GM18870 (cell line): ENCODE results near the gene MEA1.
A peak's percentile ranks its signal among the peaks of the same experiment; 100 is the strongest.
"Not testable (repeated sequence)": the region's sequence is repeated elsewhere in the genome, so short reads cannot be mapped to it uniquely, and the experiment has no call there.

Experiments used
- ATAC-seq: cut with Tn5 transposase; IDR thresholded peaks from one replicate; pipeline ENCODE4 v1.9.1; 2021; ENCODE audit warnings: moderate library complexity; ENCODE audit not compliant: unreplicated experiment

MEA1 gene

DNA sequence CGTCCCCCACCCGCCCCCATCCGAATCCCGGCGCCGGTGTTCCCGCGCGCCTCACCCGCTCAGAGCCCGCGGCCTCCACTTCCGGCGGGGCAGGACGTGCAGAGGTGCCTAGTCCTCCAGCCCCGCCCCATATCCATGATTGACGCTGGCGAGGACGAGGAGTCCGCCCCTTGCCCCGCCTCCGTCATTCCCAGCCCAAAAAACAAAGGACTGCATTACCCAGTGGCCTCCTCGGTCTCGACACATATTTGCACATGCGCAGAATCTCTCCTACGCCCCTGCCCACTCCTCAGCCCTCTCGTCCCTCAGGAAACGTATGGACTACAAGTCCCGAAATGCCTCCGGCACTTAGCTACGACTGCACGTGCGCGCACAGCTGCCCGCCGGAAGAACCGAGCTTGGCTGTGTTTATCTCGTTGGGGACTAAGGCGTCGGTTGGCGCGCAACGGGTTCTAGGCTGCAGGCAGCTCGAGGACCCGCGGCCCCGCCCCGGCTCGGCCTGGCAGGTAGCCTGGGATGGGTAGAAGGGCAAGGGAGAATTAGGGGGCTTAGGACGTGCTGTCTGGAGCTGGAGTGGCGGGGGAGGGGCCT lies at the start of gene MEA1, which contains the start of gene KLHDC3:
Gene MEA1 (minus strand): TSS at position 104 of the 591 bp plus-strand sequence. CDS start 133 bp downstream, outside the sequence.
Gene KLHDC3 (plus strand): TSS at position 407 of the 591 bp plus-strand sequence. CDS start 2,944 bp downstream, outside the sequence.
- ATAC-seq, result peak; percentile 95

DNA sequence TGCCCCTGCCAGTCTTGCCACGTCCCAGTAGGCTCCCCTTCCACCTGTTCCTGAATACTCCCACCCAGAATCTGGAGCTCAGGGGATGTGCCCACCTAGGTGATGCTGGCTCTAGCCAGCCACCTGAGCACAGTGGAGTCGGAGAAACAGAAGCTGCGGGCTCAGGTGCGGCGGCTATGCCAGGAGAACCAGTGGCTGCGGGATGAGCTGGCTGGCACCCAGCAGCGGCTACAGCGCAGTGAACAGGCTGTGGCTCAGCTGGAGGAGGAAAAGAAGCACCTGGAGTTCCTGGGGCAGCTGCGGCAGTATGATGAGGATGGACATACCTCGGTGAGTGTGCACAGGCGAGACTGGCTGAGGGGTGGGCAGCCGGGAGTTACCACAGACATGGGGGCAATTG lies 49.1 kb upstream of the MEA1 start:
- no peak for ATAC-seq

DNA sequence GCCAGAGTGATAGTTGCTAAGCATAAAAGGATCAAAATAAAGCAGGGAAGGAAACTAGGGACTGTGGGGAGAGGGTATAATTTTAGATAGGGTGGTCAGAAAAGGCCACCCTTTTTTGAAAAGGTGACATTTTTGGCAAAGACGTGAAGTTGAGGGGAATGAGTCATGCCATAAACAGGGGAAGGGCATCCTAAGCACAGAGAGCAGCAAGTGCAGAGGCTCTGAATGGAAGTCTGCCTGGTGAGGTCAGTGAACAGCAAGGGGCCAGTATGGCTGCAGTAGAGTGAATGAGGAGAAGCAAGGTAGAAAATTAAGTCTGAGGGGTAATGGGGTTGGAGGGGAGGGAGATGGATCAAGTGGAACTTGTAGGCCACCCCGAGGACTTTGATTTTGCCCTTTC lies 48.1 kb upstream of the MEA1 start:
- no peak for ATAC-seq

DNA sequence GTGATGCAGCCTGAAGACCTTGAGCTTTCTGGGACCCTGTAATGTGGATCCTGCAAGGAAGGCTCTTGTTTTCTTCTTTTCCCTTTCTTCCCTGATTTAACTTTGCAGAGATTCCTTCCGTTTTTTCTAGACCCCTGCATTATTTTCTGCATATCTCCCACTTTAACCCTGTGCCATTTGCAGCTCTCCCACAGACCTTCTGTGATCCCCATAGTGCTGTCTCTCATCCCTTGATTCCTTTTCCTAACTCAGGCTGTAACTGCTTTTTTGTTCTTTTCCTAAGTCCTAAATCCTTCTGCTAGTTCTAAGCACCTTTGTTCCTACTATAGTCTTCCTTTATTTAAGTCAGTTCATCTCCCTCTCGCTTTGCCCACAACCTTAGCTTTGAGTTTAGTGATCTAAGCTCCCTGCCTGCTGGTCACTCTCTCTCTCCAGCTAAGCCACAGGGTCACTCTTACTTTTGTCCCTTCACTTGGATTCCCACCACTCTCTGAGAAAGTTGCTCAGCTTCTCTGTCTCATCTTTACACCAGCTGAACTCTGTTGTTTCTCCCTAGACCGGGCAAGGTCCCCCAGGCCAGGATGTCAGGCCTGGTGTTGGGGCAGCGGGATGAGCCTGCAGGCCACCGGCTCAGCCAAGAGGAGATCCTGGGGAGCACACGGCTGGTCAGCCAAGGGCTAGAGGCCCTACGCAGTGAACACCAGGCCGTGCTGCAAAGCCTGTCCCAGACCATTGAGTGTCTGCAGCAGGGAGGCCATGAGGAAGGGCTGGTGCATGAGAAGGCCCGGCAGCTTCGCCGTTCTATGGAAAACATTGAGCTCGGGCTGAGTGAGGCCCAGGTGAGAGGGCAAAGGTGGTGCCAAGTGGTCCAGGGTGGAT lies 47.2 kb upstream of the MEA1 start:
- ATAC-seq, result no peak

DNA sequence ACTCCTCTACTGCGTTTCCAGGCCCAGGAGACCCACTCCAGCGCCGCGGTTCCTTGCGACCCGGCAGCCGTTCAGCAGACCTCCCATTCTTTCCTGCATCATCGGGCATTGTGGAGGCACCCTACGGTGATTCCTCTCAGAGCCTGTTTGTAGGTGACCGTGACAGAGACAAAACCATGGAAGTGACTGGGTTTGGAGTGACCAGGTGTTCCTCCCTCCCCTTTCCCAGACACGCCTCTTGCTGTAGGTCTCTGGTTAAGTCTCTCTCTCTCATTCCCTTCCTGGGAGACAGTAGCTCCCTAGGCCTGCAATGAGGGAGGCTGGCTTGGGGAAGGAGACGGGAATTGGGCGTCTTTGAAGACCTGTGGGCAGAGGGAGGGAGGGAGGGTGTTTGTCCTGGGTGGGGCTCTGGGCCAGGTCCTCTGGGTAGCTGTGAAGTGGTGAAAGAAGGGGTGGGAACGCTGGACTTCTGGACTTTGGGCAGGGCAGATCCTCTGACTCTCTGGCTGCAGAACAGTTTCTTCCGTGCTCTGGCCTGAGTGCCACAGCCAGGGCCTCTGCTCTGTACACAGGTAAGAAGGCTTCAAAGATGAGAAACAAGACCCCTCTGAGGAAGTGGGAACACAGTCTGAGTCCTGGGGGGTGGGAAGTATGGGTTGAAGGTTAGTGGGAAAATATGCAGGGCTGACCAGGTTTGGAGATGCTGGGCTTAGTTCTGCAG lies 46.4 kb upstream of the MEA1 start:
- no peak for ATAC-seq

DNA sequence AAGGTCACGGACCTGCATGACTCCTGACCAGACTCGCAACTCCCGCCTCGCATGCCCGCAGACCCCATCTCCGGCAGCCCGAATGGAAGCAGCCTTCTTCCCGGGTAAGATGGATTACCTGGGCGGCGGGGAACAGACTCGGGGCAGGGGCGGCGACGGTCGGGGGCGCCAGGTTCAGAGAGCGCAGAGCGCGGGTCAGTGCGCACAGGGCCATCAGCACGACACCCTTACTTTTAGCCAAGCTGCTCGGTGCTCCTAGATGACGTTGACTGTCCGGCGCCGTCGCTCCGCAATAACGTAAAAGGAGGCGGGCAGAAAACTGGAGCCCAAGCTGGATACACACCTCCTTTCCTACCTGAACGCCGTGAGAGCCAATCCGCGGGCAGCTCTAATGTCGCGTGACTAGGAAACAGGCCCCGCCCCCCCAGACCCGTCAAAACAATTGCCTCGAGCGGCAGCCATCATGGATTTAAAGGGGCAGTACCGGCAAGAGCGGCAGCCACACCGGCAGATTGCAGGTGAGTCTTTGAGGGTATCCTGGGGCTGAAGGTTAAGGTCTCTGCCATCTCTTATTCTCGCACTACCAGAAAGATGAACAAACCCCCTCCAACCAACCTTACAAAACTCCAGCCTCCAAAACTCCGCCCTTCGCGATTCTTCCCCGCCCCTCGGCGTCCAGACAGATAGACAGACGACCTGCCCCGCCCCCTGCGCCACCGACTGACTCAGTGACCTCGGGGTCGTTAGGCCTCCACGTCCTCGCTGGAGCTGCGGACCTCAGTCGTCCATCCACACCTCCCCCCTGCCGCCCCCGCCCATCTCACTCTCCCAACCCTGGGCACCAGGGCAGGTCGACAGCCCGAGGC lies 45.7 kb upstream of the MEA1 start, which contains the start of the genes KLC4 and MRPL2:
Gene KLC4 (plus strand): TSS at position 464 of the 866 bp plus-strand sequence. CDS start 1,705 bp downstream, outside the sequence.
Gene MRPL2 (minus strand): TSS at position 267 of the 866 bp plus-strand sequence. CDS start 53 bp downstream, at position 214.
- peak; percentile 66 for ATAC-seq

DNA sequence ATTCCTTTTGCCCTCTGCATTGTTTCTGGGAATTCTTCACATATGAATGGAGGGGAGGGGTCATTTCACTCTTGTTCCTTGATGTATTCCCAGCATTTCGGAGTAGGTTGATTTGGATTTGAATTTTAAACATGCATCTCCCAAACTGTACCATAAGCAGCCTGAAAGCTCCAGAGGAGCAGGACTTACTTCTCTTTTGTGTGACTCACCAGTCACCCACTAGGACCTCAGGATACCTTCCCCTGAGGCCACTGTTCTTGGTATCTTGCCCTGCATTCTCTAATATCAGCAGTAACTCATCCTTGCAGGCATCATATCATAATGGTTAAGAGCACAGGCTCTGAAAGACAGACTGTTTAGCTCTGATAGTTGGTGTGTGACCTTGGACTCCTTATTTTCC lies 44.8 kb upstream of the MEA1 start:
- no peak for ATAC-seq

DNA sequence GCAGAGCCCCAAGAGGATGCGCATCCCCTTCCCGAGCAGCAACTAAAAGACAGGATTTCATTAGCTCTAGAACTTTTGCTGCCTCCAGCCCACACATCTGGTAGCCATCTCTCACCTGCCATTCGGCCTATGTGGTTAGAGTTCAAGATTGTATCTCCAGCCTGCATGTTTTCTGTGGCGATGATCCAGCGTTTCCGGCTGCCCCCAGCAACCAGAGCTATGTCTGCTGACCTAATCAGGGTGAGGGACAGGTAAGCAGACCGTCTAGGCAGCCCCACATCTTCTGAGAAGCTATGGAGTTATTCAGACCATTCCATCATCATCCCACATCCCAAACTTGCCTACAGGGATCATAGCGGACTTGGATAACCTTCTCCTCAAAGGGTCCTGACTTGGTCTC lies 42.2 kb upstream of the MEA1 start:
- no peak for ATAC-seq

DNA sequence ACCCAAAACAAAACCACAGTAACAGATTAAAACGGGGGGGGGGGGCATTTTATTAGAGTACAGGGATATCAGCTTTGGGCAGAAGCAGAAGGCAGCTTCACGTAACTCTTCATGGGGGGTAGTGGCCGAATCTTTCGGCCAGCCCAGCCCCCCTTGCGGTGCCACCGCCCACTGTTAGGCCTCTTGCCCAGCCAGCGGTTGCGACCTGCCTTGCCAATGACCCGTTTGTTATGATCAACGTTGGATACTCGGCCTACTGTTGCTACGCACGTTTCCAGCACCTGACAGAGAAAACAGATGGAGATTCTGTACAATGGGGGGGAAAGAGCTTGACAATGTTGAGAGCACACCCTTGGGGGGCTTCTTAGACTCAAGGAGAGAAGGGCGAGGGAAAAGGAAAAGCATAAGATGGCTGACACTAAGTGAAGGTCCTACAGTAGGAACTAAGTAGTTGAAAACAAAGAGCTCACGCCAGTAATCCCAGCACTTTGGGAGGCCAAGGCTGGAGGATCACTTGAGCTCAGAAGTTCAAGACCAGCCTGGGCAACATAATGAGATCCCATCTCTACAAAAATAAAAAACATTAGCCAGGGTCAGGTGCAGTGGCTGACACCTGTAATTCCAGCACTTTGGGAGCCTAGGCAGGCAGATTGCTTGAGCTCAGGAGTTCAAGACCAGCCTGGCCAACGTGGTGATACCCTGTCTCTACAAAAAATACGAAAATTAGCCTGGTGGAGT lies 40.6 kb upstream of the MEA1 start:
- no peak for ATAC-seq

DNA sequence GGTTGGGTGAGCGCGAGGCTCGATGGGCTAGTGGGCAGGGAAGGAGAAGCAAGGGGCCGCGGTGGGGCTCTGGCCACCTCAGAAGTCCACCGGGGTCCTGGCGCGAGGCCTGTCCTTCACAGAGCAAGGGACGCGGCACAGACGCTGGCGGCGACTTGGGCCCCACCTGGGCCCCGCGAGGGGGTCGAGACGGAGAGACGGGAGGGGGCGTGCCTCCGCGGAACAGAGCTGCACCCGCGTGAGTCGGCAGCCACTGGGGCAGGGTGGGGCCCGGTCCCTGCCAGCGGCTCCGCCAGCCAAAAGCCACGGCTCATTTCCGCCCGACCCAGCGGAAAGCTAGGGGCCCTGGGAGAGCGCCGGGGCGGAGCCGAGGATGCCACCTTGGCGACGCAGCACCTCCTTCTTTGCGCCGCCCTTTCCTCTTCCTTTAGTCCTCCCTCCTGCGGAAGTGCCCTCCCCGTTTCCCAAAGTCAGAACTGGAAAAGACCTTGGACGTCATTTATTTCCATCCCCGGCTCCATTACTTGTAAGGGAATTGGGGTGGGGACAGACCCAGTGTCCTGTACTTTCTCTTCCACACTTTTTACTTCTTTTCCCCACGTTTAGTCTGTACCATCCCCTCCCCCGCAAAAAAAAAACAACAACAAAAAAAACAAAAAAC lies 39.9 kb upstream of the MEA1 start, which contains the start of gene CUL7:
Gene CUL7 (minus strand): TSS at position 307 of the 661 bp plus-strand sequence. CDS start 1,063 bp downstream, outside the sequence.
- ATAC-seq, result peak; percentile 70

DNA sequence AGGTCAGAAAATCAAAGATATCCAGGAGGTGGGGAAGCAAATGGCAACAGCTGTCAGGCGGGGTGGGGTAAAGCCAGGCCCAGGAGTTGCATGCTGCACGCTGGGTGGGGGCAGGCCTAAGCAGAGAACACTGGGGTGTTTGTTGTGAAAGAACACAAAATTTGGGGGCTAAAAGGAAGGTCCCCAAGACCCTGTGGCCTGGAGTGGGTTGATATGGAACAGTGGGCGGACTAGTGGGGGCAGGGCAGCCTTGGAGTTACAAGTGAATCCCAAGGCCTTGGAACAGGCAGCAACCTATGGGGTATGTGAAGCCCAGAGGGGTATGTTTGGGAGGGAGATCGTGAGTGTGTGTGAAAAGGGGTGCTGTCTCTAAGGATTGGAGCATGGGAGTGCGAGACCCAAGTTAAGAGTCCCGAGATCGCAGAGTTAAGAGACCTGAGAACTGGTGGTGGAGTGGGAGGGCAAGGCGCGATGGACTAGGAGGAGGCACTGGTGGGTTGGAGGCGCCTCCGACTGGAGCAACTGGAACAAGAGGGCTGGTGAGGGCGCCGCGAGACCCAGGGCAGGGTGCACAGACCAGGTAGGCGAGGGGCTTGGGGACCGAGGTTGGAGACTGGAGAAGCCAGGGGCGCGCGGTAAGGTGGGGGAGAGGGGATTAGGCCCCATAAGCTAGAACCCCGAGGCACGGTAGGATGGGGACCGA lies 39.2 kb upstream of the MEA1 start:
- no peak for ATAC-seq

DNA sequence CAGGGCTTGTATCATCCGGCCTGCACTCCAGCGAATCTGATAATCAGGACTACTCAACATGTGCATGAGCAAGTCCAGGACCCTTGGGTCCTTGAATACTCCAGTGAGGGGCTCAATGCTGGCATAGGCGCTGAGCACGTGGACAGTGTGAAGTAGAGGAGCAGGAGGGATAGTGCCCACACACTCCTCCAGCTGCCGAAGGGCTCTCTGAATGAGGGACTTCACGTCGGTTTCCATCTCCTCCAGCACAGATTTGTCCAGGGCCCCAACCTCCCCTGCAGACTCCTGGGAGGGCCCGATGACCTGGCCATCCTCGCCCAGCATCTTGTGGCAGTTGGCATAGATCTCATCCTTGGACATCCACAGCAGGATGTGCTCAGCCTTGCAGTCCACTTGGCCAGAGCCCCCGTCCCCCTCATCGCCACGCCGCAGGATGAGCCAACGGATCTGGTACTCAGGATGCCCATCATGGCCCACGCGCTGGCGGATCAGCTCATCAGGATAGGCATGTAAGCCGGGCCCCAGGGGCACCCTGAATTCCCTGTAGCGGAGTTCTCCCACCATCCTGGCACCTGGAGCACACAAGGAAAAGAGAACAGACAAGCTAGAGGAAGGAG lies 38.6 kb upstream of the MEA1 start:
- ATAC-seq, result no peak

DNA sequence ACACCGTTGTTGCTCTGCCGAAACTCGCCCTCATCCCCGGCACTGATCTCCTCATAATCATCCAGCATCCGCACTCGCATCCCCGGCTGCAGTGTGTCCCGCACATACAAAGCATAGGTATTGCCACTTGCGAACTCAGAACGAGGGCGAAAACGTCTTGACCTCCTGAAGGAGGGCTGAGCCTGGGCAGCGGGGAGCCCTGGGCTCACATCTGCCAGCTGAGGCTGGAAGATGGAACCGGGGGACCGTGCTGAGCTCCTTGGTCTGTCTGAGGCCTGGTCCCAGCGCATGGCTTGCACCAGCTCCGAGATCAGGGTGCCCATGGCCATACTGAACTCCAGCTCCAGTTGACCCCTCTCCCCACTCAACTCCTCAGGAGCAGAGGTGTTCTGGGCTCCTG lies 37.2 kb upstream of the MEA1 start:
- ATAC-seq, result no peak

DNA sequence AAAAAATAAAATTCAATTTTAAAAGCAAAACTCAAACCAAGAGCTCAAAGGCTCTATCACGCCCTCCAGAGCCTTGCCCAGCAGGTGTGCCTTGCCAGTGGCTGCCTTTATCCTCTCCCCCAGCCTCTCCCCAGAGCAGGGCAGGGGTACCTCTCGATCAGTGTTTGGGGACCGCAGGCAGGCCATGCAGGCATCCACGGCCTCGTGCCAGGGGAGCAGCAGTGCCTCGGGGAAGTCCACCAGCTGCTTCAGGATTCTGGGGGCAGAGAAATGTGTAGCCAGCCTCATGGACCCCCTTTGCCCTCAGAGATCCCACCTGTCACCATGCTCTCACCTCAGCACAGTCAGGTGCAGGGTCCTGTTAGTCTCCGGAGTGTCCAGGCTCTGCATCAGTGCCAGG lies 34.3 kb upstream of the MEA1 start:
- no peak for ATAC-seq

DNA sequence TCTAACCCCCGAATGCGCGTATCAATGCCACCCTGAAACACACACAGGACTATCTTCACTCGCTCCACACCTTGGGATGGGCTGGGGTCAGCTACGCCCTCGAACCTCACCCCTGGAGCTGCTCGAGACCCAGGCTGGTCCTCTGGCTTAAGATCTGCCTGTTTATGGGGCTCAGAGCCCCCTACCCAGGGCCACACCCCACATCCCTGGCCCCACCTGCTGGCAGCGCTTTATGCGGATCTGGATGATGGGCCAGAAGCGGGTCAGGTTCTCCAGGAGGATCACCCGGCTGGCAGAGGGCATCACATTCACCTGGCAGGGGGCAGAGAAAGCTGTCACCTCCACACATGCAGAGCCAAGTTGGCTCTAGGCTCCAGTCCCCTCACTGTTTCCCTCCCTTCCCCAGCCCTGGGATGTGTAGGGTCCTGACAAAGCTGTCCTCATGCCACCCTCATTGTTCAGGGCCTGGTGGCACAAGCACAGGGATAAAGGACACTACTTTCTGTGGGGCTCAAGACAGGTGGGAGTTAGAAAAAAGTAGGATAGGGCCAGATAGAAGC lies 31.7 kb upstream of the MEA1 start:
- no peak for ATAC-seq

DNA sequence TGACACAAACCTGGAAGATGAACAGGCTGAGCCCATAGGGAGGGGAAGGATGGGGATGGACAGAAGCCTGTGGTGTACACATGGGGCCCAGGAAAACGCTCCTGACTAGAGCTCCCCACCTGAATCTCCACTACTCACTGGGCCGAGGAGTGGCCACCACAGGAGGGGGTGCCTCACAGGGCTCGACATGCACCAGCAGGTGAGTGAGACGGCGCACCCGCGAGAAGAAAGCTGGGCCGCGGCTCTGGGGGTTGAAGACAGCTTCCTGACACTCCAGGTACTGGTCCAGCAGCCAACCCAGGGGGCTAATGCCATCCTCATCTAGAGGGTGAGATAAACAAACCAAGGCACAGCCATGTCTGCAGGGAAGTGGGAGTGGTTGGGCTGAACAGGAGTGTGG lies 29.6 kb upstream of the MEA1 start:
- ATAC-seq, result no peak

DNA sequence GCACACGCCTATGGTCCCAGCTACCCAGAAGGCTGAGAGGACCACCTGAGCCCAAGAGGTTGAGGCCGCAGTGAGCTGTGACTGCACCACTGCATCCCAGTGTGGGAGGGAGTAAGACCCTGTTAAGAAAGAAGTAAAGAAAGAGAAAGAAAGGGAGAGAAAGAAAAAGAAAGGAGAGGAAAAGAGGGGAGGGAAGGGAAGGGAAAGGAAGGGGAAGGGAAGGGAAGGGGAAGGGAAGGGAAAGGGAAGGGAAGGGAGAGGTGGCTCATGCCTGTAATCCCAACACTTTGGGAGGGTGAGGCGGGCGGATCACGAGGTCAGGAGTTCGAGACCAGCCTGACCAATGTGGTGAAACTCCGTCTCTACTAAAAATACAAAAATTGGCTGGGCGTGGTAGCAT lies 27.7 kb upstream of the MEA1 start:
- ATAC-seq, result not testable (repeated sequence)
